ENCODE measurements around the gene RNF130. TPM values are rescaled to one million over a fixed set of nuclear protein-coding genes. Genes with fewer than 3 reads are reported as not detected.

The RNF130 gene
- total and polyA plus RNA-seq, 2 of the 13 experiments (the other 11 are each of a cell fraction or from before 2014, with no cell fraction given): 28.2 to 28.3 TPM

- no peak for TF ChIP-seq ETV6 (CRISPR knock-in tag; conservative IDR thresholded peaks at IDR 0.05)
- TF ChIP-seq LCORL (IDR thresholded peaks at IDR 0.05): no peak
- TF ChIP-seq LCORL (CRISPR knock-in tag; IDR thresholded peaks at IDR 0.05): no peak
- TF ChIP-seq ZNF326 (CRISPR knock-in tag; IDR thresholded peaks at IDR 0.05; ENCODE audit: borderline replicate concordance): no peak
- TF ChIP-seq TBX3 (IDR thresholded peaks at IDR 0.05; ENCODE audit: borderline replicate concordance): peak; percentile 12; the same call in 1 of the 2 replicates
- TF ChIP-seq NR0B2 (CRISPR knock-in tag; IDR thresholded peaks at IDR 0.05): no peak
- no peak for TF ChIP-seq HNF1B (CRISPR knock-in tag; IDR thresholded peaks at IDR 0.05)
- no peak for TF ChIP-seq MED8 (CRISPR knock-in tag; IDR thresholded peaks at IDR 0.05; ENCODE audit: insufficient replicate concordance)
- no peak for TF ChIP-seq MED13 (CRISPR knock-in tag; IDR thresholded peaks at IDR 0.05)
- no peak for TF ChIP-seq GLMP (CRISPR knock-in tag; IDR thresholded peaks at IDR 0.05; ENCODE audit: borderline replicate concordance)
- TF ChIP-seq MEF2D (CRISPR knock-in tag; IDR thresholded peaks at IDR 0.05): no peak
- no peak for TF ChIP-seq HMG20B (CRISPR knock-in tag; conservative IDR thresholded peaks at IDR 0.05)
- TF ChIP-seq AKAP8 (CRISPR knock-in tag; IDR thresholded peaks at IDR 0.05): no peak
- TF ChIP-seq FOXA3 (CRISPR knock-in tag; IDR thresholded peaks at IDR 0.05): peak; percentile 72
- TF ChIP-seq KAT2B (IDR thresholded peaks at IDR 0.05; ENCODE audit: borderline replicate concordance, low read depth, low read length): no peak
- no peak for TF ChIP-seq NFIB (CRISPR knock-in tag; IDR thresholded peaks at IDR 0.05; ENCODE audit: borderline replicate concordance)
- no peak for TF ChIP-seq CHCHD3 (CRISPR knock-in tag; IDR thresholded peaks at IDR 0.05)
- no peak for TF ChIP-seq SIX4 (CRISPR knock-in tag; IDR thresholded peaks at IDR 0.05)
- no peak for TF ChIP-seq ZFP90 (CRISPR knock-in tag; IDR thresholded peaks at IDR 0.05; ENCODE audit: borderline replicate concordance)
- TF ChIP-seq STAT6 (CRISPR knock-in tag; IDR thresholded peaks at IDR 0.05; ENCODE audit: borderline replicate concordance): no peak
- TF ChIP-seq CHD2 (IDR thresholded peaks at IDR 0.05; ENCODE audit: low read depth, low read length): no peak
- TF ChIP-seq TCF7 (IDR thresholded peaks at IDR 0.05; ENCODE audit: low read depth): no peak
- peak; percentile 73; the same call in 1 of the 2 replicates for TF ChIP-seq ARID3A (IDR thresholded peaks at IDR 0.05; ENCODE audit: low read depth, low read length)
- TF ChIP-seq TOPORS (CRISPR knock-in tag; IDR thresholded peaks at IDR 0.05): no peak
These were observed 111.2 kb downstream of the RNF130 start (continued) for GRCh38 chr5:179960204-179960831.
